Measurements from ENCODE around the gene TASOR.
A peak's percentile ranks its signal among the peaks of the same experiment; 100 is the strongest.

The TASOR gene

GRCh38 chr3:56682462-56683121 is 473 bp downstream of the TASOR start:
- DNase-seq: peak; percentile 81

GRCh38 chr3:56681984-56682461 is 1.0 kb downstream of the TASOR start:
- no peak for DNase-seq

- DNase-seq: no peak
Measured at GRCh38 chr3:56680054-56680580, 2.9 kb downstream of the TASOR start.

GRCh38 chr3:56677286-56677685 is 5.8 kb downstream of the TASOR start:
- DNase-seq: no peak

- DNase-seq: no peak
Measured at GRCh38 chr3:56673781-56674457, 9.1 kb downstream of the TASOR start.

GRCh38 chr3:56667973-56668579 is 15.0 kb downstream of the TASOR start:
- DNase-seq: no peak

GRCh38 chr3:56664823-56665222 is 18.2 kb downstream of the TASOR start:
- DNase-seq: no peak

- no peak for DNase-seq
Measured at GRCh38 chr3:56655709-56656108, 27.4 kb downstream of the TASOR start.

GRCh38 chr3:56654460-56654859 is 28.6 kb downstream of the TASOR start:
- DNase-seq: no peak

GRCh38 chr3:56645407-56645806 is 37.7 kb downstream of the TASOR start:
- DNase-seq: no peak

GRCh38 chr3:56633602-56634535 is 49.2 kb downstream of the TASOR start:
- no peak for DNase-seq

Measured in fibroblast of skin of abdomen (primary cell).